ENCODE results near the gene DNAJC8. TPM values are rescaled to one million over a fixed set of nuclear protein-coding genes. Genes with fewer than 3 reads are reported as not detected.

The DNAJC8 gene
- total RNA-seq, 1 experiment from 2014 or later, result 60.0 TPM

DNA sequence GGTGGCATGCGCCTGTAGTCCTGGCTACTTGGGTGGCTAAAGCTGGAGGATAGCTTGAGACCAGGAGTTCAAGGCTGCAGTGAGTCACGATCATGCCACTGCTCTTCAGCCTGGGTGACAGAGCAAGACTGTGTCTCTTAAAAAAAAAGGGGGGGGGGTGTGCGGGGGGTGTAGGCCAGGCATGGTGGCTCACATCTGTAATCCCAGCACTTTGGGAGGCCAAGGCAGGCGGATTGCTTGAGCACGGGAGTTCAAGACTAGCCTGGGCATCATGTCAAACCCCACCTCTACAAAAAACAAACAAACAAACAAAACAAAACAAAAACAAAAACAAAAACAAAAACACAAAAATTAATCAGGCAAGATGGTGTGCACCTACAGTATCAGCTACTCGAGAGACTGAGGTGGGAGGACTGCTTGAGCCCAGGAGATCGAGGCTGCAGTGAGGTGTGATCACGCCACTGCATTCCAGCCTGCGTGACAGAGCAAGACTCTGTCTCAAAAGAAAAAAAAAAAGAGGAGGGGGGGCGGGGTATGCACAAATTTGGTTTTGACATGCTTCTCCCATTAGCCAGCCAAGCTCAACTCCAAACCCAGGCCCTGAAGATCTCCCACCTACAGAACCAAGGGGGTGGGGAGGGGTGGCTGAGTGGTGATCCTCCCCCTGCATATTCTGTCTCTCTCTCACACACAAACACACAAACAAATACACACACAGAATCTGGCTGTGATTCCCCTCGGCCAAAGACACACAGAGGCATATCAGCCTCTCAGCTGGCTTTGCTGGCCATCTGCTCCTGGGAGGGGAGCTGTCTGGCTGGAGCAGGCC lies 59.5 kb downstream of the DNAJC8 start:
- Mint-ChIP-seq H3K9me3 (ENCODE audit: unreplicated experiment) (no peaks in the 10 kb centered on the region), H3K4me3 (ENCODE audit: unreplicated experiment) (no peak overlapping the region), H3K4me1 (ENCODE audit: insufficient read depth, unreplicated experiment) (peaks cover 6% of the 10 kb centered on the region), H3K27ac (ENCODE audit: low read depth, unreplicated experiment) (no peak overlapping the region), H3K27me3 (ENCODE audit: insufficient read depth, unreplicated experiment) (no peaks in the 10 kb centered on the region), H3K36me3 (ENCODE audit: insufficient read depth, unreplicated experiment) (no peaks in the 10 kb centered on the region)
- POLR2A ChIA-PET, result interaction anchor here (1.0 kb wide), 1 partner anchor 11 kb away, joined by 4 read pairs; no protein-coding TSS in a partner anchor
- intact Hi-C loops (cut with micrococcal nuclease), result no loop called here
- CTCF ChIA-PET, result interaction anchor here (0.6 kb wide), 1 partner anchor 19 kb away, joined by 4 read pairs; no protein-coding TSS in a partner anchor
- BruUV-seq (replicated peaks), result no TSS peak
- no peak for TF ChIP-seq CTCF (IDR thresholded peaks at IDR 0.05; ENCODE audit: unreplicated experiment)
- DNase-seq (ENCODE audit: unreplicated experiment), result no peak

GRCh38 chr1:28172713-28173150 lies 60.1 kb downstream of the DNAJC8 start:
- H3K27ac Mint-ChIP-seq (ENCODE audit: low read depth, unreplicated experiment), result no peak overlapping the region
- POLR2A ChIA-PET, result interaction anchor here (1.0 kb wide), 1 partner anchor 10 kb away, joined by 4 read pairs; no protein-coding TSS in a partner anchor
- intact Hi-C loops (cut with micrococcal nuclease), result no loop called here

DNA sequence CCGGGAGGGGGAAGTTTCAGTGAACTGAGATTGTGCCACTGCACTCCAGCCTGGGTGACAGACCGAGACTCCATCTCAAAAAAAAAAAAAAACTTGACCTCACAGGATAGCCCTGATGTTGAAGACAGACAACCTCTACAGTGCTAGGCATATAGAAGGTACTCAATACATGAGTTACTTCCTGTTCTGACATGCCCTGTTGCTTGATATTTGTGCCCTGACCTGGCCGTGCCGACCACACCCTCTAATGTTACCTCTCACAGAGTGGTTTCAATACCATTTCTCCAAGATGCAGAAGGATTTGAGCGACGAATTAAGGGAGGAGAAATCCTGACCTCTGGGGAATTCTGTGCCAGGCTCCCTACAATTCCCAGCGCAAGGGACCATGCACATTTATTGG lies 61.6 kb downstream of the DNAJC8 start:
- DNase-seq (ENCODE audit: unreplicated experiment), result no peak
- Mint-ChIP-seq H3K9me3 (ENCODE audit: unreplicated experiment) (no peaks in the 10 kb centered on the region), H3K36me3 (ENCODE audit: insufficient read depth, unreplicated experiment) (no peaks in the 10 kb centered on the region), H3K27me3 (ENCODE audit: insufficient read depth, unreplicated experiment) (no peaks in the 10 kb centered on the region), H3K4me3 (ENCODE audit: unreplicated experiment) (no peak overlapping the region), H3K4me1 (ENCODE audit: insufficient read depth, unreplicated experiment) (peaks cover 6% of the 10 kb centered on the region), H3K27ac (ENCODE audit: low read depth, unreplicated experiment) (no peak overlapping the region)
- CTCF ChIA-PET, result no interaction called here
- POLR2A ChIA-PET, result interaction anchor here (0.6 to 1.8 kb wide), 4 partner anchors 10 to 38 kb away, joined by 3 to 6 read pairs (median 4); no protein-coding TSS in a partner anchor
- TF ChIP-seq CTCF (IDR thresholded peaks at IDR 0.05; ENCODE audit: unreplicated experiment), result no peak
- intact Hi-C loops (cut with micrococcal nuclease), result no loop called here
- no TSS peak for BruUV-seq (replicated peaks)

More at GRCh38 chr1:28172713-28173150, 60.1 kb downstream of the DNAJC8 start:
- Mint-ChIP-seq H3K36me3 (ENCODE audit: insufficient read depth, unreplicated experiment) (no peaks in the 10 kb centered on the region), H3K4me1 (ENCODE audit: insufficient read depth, unreplicated experiment) (peaks cover 6% of the 10 kb centered on the region), H3K4me3 (ENCODE audit: unreplicated experiment) (no peak overlapping the region), H3K9me3 (ENCODE audit: unreplicated experiment) (no peaks in the 10 kb centered on the region), H3K27me3 (ENCODE audit: insufficient read depth, unreplicated experiment) (no peaks in the 10 kb centered on the region)
- no peak for TF ChIP-seq CTCF (IDR thresholded peaks at IDR 0.05; ENCODE audit: unreplicated experiment)
- CTCF ChIA-PET, result interaction anchor here (0.6 kb wide), 1 partner anchor 19 kb away, joined by 4 read pairs; no protein-coding TSS in a partner anchor
- no peak for DNase-seq (ENCODE audit: unreplicated experiment)
- no TSS peak for BruUV-seq (replicated peaks)

GRCh38 chr1:28170001-28170596 lies 62.7 kb downstream of the DNAJC8 start:
- Mint-ChIP-seq H3K4me1 (ENCODE audit: insufficient read depth, unreplicated experiment) (peaks cover 6% of the 10 kb centered on the region), H3K27me3 (ENCODE audit: insufficient read depth, unreplicated experiment) (no peaks in the 10 kb centered on the region), H3K27ac (ENCODE audit: low read depth, unreplicated experiment) (no peak overlapping the region), H3K9me3 (ENCODE audit: unreplicated experiment) (no peaks in the 10 kb centered on the region), H3K36me3 (ENCODE audit: insufficient read depth, unreplicated experiment) (no peaks in the 10 kb centered on the region), H3K4me3 (ENCODE audit: unreplicated experiment) (no peak overlapping the region)
- no peak for TF ChIP-seq CTCF (IDR thresholded peaks at IDR 0.05; ENCODE audit: unreplicated experiment)
- intact Hi-C loops (cut with micrococcal nuclease), result no loop called here
- CTCF ChIA-PET, result interaction anchor here (1.1 kb wide), 1 partner anchor 78 kb away, joined by 6 read pairs; no protein-coding TSS in a partner anchor
- no TSS peak for BruUV-seq (replicated peaks)
- DNase-seq (ENCODE audit: unreplicated experiment), result no peak
- POLR2A ChIA-PET, result interaction anchor here (0.7 to 1.8 kb wide), 4 partner anchors 9 to 98 kb away, joined by 3 to 6 read pairs (median 4); partner anchors contain the start of gene EYA3

All from MCF 10A (cell line).